Natural killer cell treated with Interleukin-12 subunit alpha and Interleukin-12 subunit beta and Interleukin-15 and Interleukin-18, amount 100 ng/mL, for 72 hours (primary cell): ENCODE data around the gene CACNA1G. TPM values are rescaled to one million over a fixed set of nuclear protein-coding genes. Genes with fewer than 3 reads are reported as not detected.

Source experiments
- ATAC-seq, 2 donors: fragments of 150-1000 bp; cut with Tn5 transposase in 1 of 2; sonication (Bioruptor Pico), chemical (Tn5 transposase) in 1 of 2; 2 replicates each; pipeline ENCODE4 v1.10.0; 2021
- DNase-seq: peaks from one replicate; pipeline ENCODE4 v3.0.0; 2022; ENCODE audit warnings: low spot score
- H3K27ac Mint-ChIP-seq, 2 donors: 1 replicate in 1 of 2; 2 replicates in 1 of 2; pipeline ENCODE4 v1.8.0; 2022; ENCODE audit warnings: mixed read lengths in 2 of 2, mild to moderate bottlenecking in 1 of 2, moderate library complexity in 1 of 2
- H3K27me3 Mint-ChIP-seq, 2 donors: 1 replicate in 1 of 2; 2 replicates in 1 of 2; pipeline ENCODE4 v1.8.0; 2022; ENCODE audit warnings: mixed read lengths in 2 of 2
- H3K36me3 Mint-ChIP-seq: one replicate; pipeline ENCODE4 v1.8.0; 2022; ENCODE audit warnings: mixed read lengths
- H3K4me1 Mint-ChIP-seq, 2 donors: 1 replicate in 1 of 2; 2 replicates in 1 of 2; pipeline ENCODE4 v1.8.0; 2022; ENCODE audit warnings: low read depth in 2 of 2, mixed read lengths in 2 of 2, mild to moderate bottlenecking in 1 of 2
- H3K4me3 Mint-ChIP-seq: one replicate; pipeline ENCODE4 v1.8.0; 2022; ENCODE audit warnings: mixed read lengths
- H3K9me3 Mint-ChIP-seq: 2 replicates; pipeline ENCODE4 v1.8.0; 2022; ENCODE audit warnings: mixed read lengths
- total RNA-seq, 2 donors: library from RNA; stranded (reverse); gene quantifications; one replicate each; pipeline ENCODE4 v1.2.3, GENCODE V29; 2022

CACNA1G gene
- total RNA-seq, 2 donors from 2014 or later = not detected

- Mint-ChIP-seq H3K27ac (no peak overlapping the region), H3K4me1 (no peaks in the 10 kb centered on the region), H3K36me3 (no peaks in the 10 kb centered on the region), H3K9me3 (no peaks in the 10 kb centered on the region), H3K27me3 (peaks cover 7 to 15% of the 10 kb centered on the region in 2 donors), H3K4me3 (no peak overlapping the region)
- ATAC-seq (no peak), DNase-seq (no peak)
Measured at GRCh38 chr17:50602836-50603235, 42.3 kb downstream of the CACNA1G start.

DNA sequence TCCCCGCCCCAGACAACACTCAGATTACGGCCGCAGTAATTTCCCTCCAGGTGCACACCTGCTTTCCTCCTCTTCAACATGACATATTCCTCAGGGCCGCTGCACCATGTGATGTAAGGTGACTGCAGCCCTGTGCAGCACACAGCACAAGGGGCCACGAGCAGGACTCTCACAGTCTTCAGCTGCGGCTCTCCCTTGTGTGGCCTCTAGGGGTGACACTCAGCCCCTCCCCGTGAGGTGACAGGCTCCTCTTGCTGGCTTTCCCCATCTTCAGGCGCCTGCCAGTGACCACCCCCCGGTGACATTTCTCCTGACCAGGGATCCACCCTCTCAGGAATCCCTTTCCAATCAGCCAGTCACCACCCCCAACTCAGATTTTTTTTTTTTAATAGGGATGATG is 42.8 kb downstream of the CACNA1G start:
- DNase-seq (no peak), ATAC-seq (no peak)
- H3K36me3 Mint-ChIP-seq = no peaks in the 10 kb centered on the region
- no peak overlapping the region for H3K4me3 Mint-ChIP-seq
- H3K27ac Mint-ChIP-seq = no peak overlapping the region
- no peaks in the 10 kb centered on the region for H3K4me1 Mint-ChIP-seq
- no peaks in the 10 kb centered on the region for H3K9me3 Mint-ChIP-seq
- H3K27me3 Mint-ChIP-seq = peaks cover 7 to 15% of the 10 kb centered on the region in 2 donors

DNA sequence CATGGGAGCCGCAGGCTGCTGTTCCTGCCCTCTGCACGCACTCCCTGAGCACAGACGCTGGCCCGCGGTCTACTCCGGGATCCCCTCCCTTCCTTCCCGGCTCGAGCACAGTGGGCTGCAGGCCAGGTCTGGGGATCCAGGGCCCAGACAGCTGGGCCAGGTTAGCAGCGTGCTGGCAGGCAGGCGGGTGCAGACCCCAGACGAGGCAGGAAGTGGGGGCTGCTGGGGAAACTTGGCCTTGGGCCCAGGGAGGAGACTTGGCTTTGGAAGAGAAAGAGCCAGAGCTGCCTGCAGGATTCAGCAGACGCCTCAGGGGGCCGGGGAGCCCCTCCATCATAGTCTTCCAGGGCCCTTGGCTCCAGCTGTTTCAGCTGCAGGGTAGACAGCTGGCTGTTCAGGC is 44.0 kb downstream of the CACNA1G start:
- DNase-seq (no peak), ATAC-seq (no peak)
- H3K27ac Mint-ChIP-seq = no peak overlapping the region
- no peaks in the 10 kb centered on the region for H3K9me3 Mint-ChIP-seq
- H3K4me3 Mint-ChIP-seq = no peak overlapping the region
- H3K27me3 Mint-ChIP-seq = peaks cover 7 to 15% of the 10 kb centered on the region in 2 donors
- no peaks in the 10 kb centered on the region for H3K4me1 Mint-ChIP-seq
- H3K36me3 Mint-ChIP-seq = no peaks in the 10 kb centered on the region

- Mint-ChIP-seq H3K4me1 (no peaks in the 10 kb centered on the region), H3K4me3 (no peak overlapping the region), H3K36me3 (no peaks in the 10 kb centered on the region), H3K27me3 (peaks cover 7 to 15% of the 10 kb centered on the region in 2 donors), H3K9me3 (no peaks in the 10 kb centered on the region), H3K27ac (no peak overlapping the region)
- no peak for ATAC-seq
- DNase-seq = no peak
Measured at GRCh38 chr17:50605429-50605828, 44.9 kb downstream of the CACNA1G start.

- no peaks in the 10 kb centered on the region for H3K9me3 Mint-ChIP-seq
- ATAC-seq = no peak
Measured at GRCh38 chr17:50607522-50608175, 47.1 kb downstream of the CACNA1G start.

DNA sequence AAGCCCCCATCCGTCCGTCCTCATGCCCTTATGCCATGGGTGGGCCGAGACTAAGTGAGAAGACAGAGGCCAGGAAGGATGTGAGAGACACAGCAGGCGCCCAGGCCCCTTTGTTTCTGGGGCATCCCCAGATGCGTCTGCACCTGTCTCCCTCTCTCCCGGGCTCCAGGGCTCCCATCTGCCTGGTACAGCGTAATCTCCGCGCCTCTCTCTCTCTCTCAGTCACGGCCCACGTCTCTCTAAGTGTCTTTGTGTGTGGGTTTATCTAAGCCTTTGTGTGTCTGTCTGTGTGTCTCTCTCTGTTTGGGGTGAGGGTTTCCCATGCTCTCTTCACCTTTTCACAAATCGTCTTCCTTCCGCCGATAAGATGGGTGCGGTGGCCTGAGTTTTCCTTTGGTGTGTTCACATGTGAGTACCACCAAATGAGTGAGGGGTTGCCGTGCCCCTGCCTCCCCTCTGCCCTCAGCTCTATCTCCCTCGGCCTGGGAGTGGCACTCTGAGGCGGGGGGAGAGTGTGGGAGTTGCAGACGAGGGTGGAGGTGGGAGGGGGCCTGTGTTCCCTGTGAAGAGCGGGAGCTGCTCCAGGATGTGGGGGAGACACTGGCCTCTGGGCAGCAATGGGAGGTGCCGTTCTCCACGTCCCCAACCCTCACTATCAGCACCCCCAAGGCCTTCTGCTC is 48.3 kb downstream of the CACNA1G start:
- Mint-ChIP-seq H3K27ac (no peak overlapping the region), H3K9me3 (no peaks in the 10 kb centered on the region), H3K4me3 (no peak overlapping the region), H3K27me3 (peaks cover 0 to 3% of the 10 kb centered on the region in 2 donors), H3K4me1 (peaks cover 0 to under 1% of the 10 kb centered on the region in 2 donors), H3K36me3 (no peaks in the 10 kb centered on the region)
- ATAC-seq (no peak), DNase-seq (no peak)

More at GRCh38 chr17:50607522-50608175, 47.1 kb downstream of the CACNA1G start:
- no peak overlapping the region for H3K27ac Mint-ChIP-seq
- H3K4me3 Mint-ChIP-seq = no peak overlapping the region
- H3K36me3 Mint-ChIP-seq = no peaks in the 10 kb centered on the region
- no peaks in the 10 kb centered on the region for H3K4me1 Mint-ChIP-seq
- DNase-seq = no peak
- H3K27me3 Mint-ChIP-seq = peaks cover 7 to 9% of the 10 kb centered on the region in 2 donors

DNA sequence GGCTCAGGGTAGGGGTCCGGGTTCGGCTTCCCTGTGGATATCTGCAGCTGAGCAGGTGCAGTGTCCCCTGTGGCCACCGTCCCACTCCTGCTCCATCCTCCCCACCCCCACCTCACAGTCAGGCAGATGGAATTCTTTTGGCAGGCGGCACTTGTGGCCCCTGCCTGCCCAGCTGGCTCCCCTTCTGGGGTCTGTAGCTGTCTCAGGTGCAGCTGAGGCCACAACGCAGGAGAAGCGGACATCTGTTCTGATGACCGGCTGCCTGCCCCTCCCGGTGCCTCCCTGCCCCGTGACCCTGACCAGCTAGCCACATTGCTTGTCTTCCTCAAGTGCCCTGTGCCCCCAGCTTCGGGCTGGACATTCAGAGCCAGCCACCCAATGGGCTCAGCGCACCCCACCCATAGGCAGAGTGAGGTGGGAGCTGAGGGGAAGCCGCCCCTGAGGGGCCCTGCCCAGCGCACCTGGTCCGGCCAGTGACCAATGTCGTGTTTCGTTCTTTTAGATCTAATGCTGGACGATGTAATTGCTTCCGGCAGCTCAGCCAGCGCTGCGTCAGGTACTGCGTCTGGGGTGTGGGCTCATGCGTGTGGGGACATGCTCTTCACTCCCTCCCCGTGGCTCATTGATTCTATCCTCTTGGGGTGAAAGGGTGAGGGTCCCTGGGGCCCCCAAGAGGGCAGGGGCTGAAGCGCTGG is 49.0 kb downstream of the CACNA1G start:
- H3K36me3 Mint-ChIP-seq = no peaks in the 10 kb centered on the region
- ATAC-seq (no peak), DNase-seq (no peak)
- H3K9me3 Mint-ChIP-seq = no peaks in the 10 kb centered on the region
- H3K4me3 Mint-ChIP-seq = no peak overlapping the region
- H3K27ac Mint-ChIP-seq = no peak overlapping the region
- H3K4me1 Mint-ChIP-seq = peaks cover 6 to 7% of the 10 kb centered on the region in 2 donors
- peaks cover 0 to 6% of the 10 kb centered on the region in 2 donors for H3K27me3 Mint-ChIP-seq

DNA sequence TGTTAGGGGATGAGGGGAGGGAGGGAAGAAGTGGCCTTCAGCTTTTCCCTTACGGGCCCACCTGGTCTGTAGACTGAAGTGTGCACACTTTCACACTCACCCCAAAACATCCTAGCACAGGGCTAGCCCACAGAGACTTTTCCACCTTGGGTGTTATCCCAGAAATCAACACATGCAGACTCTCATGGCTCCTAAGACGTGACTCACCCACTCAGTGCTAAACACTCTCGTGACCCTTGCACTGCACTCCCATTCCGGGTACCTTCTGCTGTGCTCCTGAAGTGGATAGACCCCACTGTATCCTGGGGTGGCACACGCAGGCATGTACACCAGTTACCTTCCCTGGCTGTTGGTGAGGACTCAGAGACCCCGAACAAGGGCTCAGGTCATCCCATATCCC is 51.1 kb downstream of the CACNA1G start:
- H3K9me3 Mint-ChIP-seq = no peaks in the 10 kb centered on the region
- H3K36me3 Mint-ChIP-seq = no peaks in the 10 kb centered on the region
- no peak overlapping the region for H3K4me3 Mint-ChIP-seq
- H3K4me1 Mint-ChIP-seq = peaks cover 6 to 7% of the 10 kb centered on the region in 2 donors
- ATAC-seq = no peak
- no peak for DNase-seq
- H3K27me3 Mint-ChIP-seq = peaks cover 0 to 3% of the 10 kb centered on the region in 2 donors
- H3K27ac Mint-ChIP-seq = no peak overlapping the region

DNA sequence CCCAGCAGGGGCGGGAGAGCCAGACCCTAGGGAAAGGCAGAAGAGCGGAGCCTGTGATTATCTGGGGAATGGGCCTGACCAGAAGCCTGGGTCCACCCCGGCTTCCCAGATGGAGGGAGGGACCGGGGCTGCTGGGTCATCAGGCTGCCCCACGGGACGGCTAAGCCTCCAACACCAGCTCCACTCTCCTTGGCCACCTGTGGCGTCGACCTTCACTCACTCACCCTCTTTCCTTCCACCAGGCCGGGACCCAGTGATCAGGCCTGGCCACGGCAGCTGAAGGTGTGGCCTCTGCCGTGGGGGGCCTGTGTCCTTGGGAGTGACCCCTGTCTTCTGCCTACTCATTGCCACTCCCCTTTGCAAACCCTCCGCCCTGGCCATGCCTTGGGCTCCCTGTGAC is 51.8 kb downstream of the CACNA1G start:
- H3K9me3 Mint-ChIP-seq = no peaks in the 10 kb centered on the region
- no peaks in the 10 kb centered on the region for H3K36me3 Mint-ChIP-seq
- no peak for DNase-seq

DNA sequence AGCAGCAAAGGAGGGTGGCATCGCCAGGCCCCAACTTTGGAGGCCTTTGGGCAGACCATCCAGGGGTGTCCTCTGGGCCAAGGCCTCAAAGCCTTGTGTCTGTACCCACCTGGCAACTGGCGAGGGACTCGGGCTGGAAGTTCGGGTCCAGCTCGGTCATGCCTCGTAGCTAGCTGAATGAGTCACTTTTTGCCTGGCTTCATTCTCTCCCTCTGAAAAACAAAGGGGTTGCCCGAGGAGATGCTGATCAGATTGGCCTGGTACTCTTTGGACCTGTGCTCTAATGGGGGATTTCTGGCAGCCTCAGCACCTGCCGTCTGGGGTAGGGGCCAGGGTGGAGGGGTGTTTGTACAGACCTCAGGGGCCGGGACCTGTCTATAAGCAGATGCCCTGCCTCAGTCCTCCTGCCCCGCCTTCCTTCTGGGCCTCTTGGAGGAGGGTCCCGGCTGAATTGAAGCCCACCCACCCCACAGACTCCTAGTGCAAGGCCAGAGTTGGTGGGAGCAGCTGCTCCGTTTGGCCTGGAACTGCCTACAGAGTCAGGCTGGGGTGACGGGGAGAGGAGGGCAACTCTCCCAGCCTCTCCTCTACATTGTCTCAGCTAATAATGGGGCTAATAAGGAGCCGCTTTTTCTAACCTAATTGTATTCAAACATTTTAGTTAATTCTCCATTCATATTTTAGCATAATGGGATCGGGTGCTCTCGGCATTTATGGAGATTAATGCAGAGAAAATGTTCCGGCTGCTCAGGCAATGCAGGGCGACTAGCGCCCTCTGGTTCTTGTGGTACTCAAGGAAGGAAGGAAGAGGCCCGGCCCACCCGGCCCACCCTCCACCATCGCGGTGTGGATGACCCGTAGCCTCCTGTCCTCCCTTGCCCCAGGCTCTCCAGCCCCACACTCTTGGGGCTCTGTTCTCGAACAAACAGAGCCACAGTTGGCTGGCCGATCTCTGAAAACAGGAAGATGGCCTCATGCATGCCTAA is 52.8 kb downstream of the CACNA1G start:
- ATAC-seq (no peak), DNase-seq (no peak)
- H3K9me3 Mint-ChIP-seq = no peaks in the 10 kb centered on the region
- no peaks in the 10 kb centered on the region for H3K36me3 Mint-ChIP-seq
- H3K27ac Mint-ChIP-seq = no peak overlapping the region
- H3K4me3 Mint-ChIP-seq = no peak overlapping the region
- peaks cover 0 to 3% of the 10 kb centered on the region in 2 donors for H3K27me3 Mint-ChIP-seq
- peaks cover 6 to 7% of the 10 kb centered on the region in 2 donors for H3K4me1 Mint-ChIP-seq

More for the DNA sequence above, 51.8 kb downstream of the CACNA1G start:
- Mint-ChIP-seq H3K27me3 (peaks cover 0 to 3% of the 10 kb centered on the region in 2 donors), H3K4me3 (no peak overlapping the region), H3K4me1 (peaks cover 6 to 7% of the 10 kb centered on the region in 2 donors), H3K27ac (no peak overlapping the region)
- ATAC-seq = no peak

GRCh38 chr17:50614471-50615051 is 54.0 kb downstream of the CACNA1G start:
- Mint-ChIP-seq H3K4me1 (peaks cover 6 to 7% of the 10 kb centered on the region in 2 donors), H3K4me3 (no peak overlapping the region), H3K27ac (no peak overlapping the region), H3K9me3 (no peaks in the 10 kb centered on the region), H3K36me3 (no peaks in the 10 kb centered on the region), H3K27me3 (peaks cover 0 to 3% of the 10 kb centered on the region in 2 donors)
- ATAC-seq (no peak), DNase-seq (no peak)

DNA sequence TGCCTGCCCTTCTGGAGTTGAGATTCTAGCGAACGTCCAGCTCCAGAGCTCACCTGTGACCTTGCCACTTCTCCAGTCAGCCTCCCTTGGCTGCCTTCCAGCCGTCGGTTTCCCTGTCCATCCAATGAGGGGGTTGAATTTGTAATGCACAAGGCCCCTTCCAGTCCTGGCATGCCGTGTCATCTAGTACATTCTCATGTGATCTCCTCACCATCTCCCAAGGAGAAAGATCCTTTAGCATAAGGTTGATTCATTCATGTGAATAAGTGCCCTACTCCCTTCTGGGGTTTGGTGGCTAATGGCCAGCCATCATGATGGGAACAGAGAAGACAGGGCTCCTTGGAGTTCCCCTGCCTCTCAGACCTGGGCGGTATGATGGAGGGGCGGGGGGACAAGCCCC is 55.3 kb downstream of the CACNA1G start:
- ATAC-seq = no peak
- no peaks in the 10 kb centered on the region for H3K36me3 Mint-ChIP-seq

DNA sequence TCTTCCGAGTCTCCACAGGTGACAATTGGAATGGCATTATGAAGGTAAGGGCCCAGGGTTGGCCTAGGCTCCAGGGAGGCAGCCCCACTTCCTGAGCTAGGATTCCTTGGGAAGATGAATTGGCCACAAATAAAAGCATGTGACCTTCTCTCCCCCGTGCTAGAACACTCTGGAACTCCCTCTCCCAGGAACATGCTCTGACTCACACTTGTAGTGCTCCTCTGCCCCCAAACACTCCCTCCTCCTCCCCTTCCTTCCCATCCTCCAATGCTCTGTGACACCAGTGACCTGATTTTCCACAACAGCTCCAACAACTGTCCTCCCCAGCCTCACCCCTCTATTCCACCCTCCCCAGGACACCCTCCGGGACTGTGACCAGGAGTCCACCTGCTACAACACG is 57.8 kb downstream of the CACNA1G start:
- H3K27ac Mint-ChIP-seq = no peak overlapping the region
- no peaks in the 10 kb centered on the region for H3K9me3 Mint-ChIP-seq
- peaks cover 6 to 10% of the 10 kb centered on the region in 2 donors for H3K27me3 Mint-ChIP-seq
- ATAC-seq (no peak), DNase-seq (no peak)
- no peak overlapping the region for H3K4me3 Mint-ChIP-seq
- peaks cover 6 to 7% of the 10 kb centered on the region in 2 donors for H3K4me1 Mint-ChIP-seq
- no peaks in the 10 kb centered on the region for H3K36me3 Mint-ChIP-seq

More for the DNA sequence above, 55.3 kb downstream of the CACNA1G start:
- H3K27me3 Mint-ChIP-seq = peaks cover 0 to 5% of the 10 kb centered on the region in 2 donors
- H3K4me3 Mint-ChIP-seq = no peak overlapping the region
- H3K9me3 Mint-ChIP-seq = no peaks in the 10 kb centered on the region
- peaks cover 6 to 7% of the 10 kb centered on the region in 2 donors for H3K4me1 Mint-ChIP-seq
- H3K27ac Mint-ChIP-seq = no peak overlapping the region
- DNase-seq = no peak
